ENCODE measurements around the gene TRIM50.
A peak's percentile ranks its signal among the peaks of the same experiment; 100 is the strongest.
"Not testable (repeated sequence)": the region's sequence is repeated elsewhere in the genome, so short reads cannot be mapped to it uniquely, and the experiment has no call there.

TRIM50 gene

GRCh38 chr7:73312831-73313520 is 14.9 kb downstream of the TRIM50 start:
- Mint-ChIP-seq H3K36me3 (ENCODE audit: low read depth) (peaks cover 4% of the 10 kb centered on the region), H3K27ac (no peak overlapping the region), H3K9me3 (no peaks in the 10 kb centered on the region), H3K4me1 (peaks cover 15% of the 10 kb centered on the region), H3K27me3 (no peaks in the 10 kb centered on the region), H3K4me3 (no peak overlapping the region)
- no peak for ATAC-seq
- DNase-seq = no peak

- not testable (repeated sequence) for H3K27ac Mint-ChIP-seq, ATAC-seq
- H3K36me3 Mint-ChIP-seq (ENCODE audit: low read depth) = peaks cover 15% of the 10 kb centered on the region
Measured at GRCh38 chr7:73311421-73311820, 16.5 kb downstream of the TRIM50 start.

GRCh38 chr7:73308665-73309214 is 19.1 kb downstream of the TRIM50 start, which contains the start of gene NSUN5:
TSS of gene NSUN5 (minus strand) at chr7:73308826. CDS start at chr7:73308790, 36 bp downstream.
- H3K27me3 Mint-ChIP-seq = no peaks in the 10 kb centered on the region
- H3K27ac Mint-ChIP-seq = peak within 1 kb of the TSS; percentile 95
- H3K4me1 Mint-ChIP-seq = peaks cover 34% of the 10 kb centered on the region
- ATAC-seq (peak; percentile 94), DNase-seq (peak; percentile 90)
- peaks cover 23% of the 10 kb centered on the region for H3K36me3 Mint-ChIP-seq (ENCODE audit: low read depth)
- H3K9me3 Mint-ChIP-seq = no peaks in the 10 kb centered on the region
- peak within 1 kb of the TSS; percentile 95 for H3K4me3 Mint-ChIP-seq

More at GRCh38 chr7:73311421-73311820, 16.5 kb downstream of the TRIM50 start:
- not testable (repeated sequence) for H3K27me3 Mint-ChIP-seq, H3K4me3 Mint-ChIP-seq, H3K9me3 Mint-ChIP-seq, DNase-seq
- peaks cover 29% of the 10 kb centered on the region for H3K4me1 Mint-ChIP-seq

- H3K4me3 Mint-ChIP-seq = peak overlapping the region; percentile 95
- DNase-seq (no peak), ATAC-seq (peak; percentile 42)
- peak overlapping the region; percentile 95 for H3K27ac Mint-ChIP-seq
- H3K4me1 Mint-ChIP-seq = peaks cover 34% of the 10 kb centered on the region
- H3K9me3 Mint-ChIP-seq = no peaks in the 10 kb centered on the region
- H3K36me3 Mint-ChIP-seq (ENCODE audit: low read depth) = peaks cover 23% of the 10 kb centered on the region
- no peaks in the 10 kb centered on the region for H3K27me3 Mint-ChIP-seq
Measured at GRCh38 chr7:73308074-73308664, 19.7 kb downstream of the TRIM50 start.

- Mint-ChIP-seq H3K4me1 (peaks cover 34% of the 10 kb centered on the region), H3K4me3 (peak overlapping the region; percentile 95), H3K27me3 (no peaks in the 10 kb centered on the region), H3K9me3 (no peaks in the 10 kb centered on the region), H3K27ac (peak overlapping the region; percentile 95), H3K36me3 (ENCODE audit: low read depth) (peaks cover 26% of the 10 kb centered on the region)
- DNase-seq (no peak), ATAC-seq (no peak)
Measured at GRCh38 chr7:73307436-73307835, 20.4 kb downstream of the TRIM50 start.

DNA sequence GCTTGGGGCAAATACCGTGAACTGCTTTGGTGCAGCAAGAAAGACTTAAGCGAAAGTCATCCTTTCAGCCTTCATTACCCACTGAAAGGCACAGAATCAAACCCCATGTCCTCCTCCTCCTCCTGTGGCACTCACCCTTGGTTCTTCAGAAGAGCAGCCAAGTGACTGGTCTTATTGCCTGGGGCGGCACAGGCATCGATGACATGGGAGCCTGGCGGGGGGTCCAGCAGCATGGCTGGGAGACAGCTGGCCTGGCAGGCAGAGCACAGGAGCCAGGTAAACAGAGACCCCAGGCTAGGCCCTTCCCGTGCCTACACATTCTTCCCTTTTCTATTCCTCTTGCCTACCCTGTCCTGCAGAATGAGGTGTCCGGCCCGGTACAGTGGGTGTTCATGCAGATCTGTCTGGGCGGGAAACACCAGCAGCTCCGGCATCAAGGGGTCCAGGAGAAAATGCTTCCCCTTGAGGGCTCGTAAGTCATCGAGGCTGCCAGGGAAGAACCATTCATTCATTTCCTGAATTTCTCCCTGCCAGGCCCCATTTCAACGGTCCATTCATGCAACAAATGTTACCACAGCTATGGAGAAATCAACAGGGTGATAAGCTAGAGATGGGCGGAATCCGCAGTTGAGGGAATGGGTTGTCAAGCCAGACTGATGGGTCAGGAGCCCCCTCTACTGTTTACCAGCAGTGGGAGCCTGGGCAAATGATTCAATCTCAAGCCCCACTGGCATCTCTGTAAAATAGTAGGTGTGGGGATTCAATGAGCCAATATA is 23.1 kb downstream of the TRIM50 start:
- peaks cover 34% of the 10 kb centered on the region for H3K4me1 Mint-ChIP-seq
- not testable (repeated sequence) for H3K27me3 Mint-ChIP-seq, H3K4me3 Mint-ChIP-seq, DNase-seq, H3K9me3 Mint-ChIP-seq, H3K27ac Mint-ChIP-seq, ATAC-seq
- H3K36me3 Mint-ChIP-seq (ENCODE audit: low read depth) = peaks cover 26% of the 10 kb centered on the region

- peaks cover 26% of the 10 kb centered on the region for H3K36me3 Mint-ChIP-seq (ENCODE audit: low read depth)
- ATAC-seq (no peak), DNase-seq (no peak)
- no peaks in the 10 kb centered on the region for H3K9me3 Mint-ChIP-seq
- H3K4me3 Mint-ChIP-seq = no peak overlapping the region
- H3K27ac Mint-ChIP-seq = no peak overlapping the region
- H3K4me1 Mint-ChIP-seq = peaks cover 27% of the 10 kb centered on the region
- no peaks in the 10 kb centered on the region for H3K27me3 Mint-ChIP-seq
Measured at GRCh38 chr7:73304071-73304470, 23.8 kb downstream of the TRIM50 start.

DNA sequence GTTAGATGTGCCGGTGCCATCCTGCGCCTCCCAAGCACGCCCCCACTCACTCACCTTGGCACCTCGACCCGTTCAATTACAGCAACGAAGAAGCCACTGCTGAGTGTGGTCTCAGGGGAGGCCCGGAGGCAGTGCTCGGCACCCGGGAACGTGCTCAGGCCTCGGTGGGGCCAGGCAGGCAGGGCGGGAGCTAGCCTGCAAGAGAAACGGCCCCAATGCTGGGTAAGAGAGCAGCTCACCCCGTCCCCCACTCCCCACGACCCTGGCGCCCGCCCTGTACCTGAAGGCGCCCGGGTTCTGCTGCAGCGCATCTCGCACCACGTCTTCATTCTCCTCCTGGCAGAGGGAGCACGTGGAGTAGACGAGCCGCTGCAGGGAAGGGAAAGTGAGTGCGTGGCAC is 24.3 kb downstream of the TRIM50 start:
- H3K36me3 Mint-ChIP-seq (ENCODE audit: low read depth) = peaks cover 25% of the 10 kb centered on the region
- ATAC-seq (no peak), DNase-seq (no peak)
- H3K27ac Mint-ChIP-seq = no peak overlapping the region
- peaks cover 21% of the 10 kb centered on the region for H3K4me1 Mint-ChIP-seq
- no peaks in the 10 kb centered on the region for H3K9me3 Mint-ChIP-seq
- H3K27me3 Mint-ChIP-seq = no peaks in the 10 kb centered on the region
- no peak overlapping the region for H3K4me3 Mint-ChIP-seq

GRCh38 chr7:73302846-73303245 is 25.0 kb downstream of the TRIM50 start:
- not testable (repeated sequence) for ATAC-seq

GRCh38 chr7:73301108-73301507 is 26.8 kb downstream of the TRIM50 start:
- not testable (repeated sequence) for H3K9me3 Mint-ChIP-seq; H3K27me3 Mint-ChIP-seq; H3K4me1 Mint-ChIP-seq; H3K4me3 Mint-ChIP-seq; H3K36me3 Mint-ChIP-seq (ENCODE audit: low read depth); H3K27ac Mint-ChIP-seq; DNase-seq; ATAC-seq

More at GRCh38 chr7:73302846-73303245, 25.0 kb downstream of the TRIM50 start:
- H3K4me3 Mint-ChIP-seq, H3K27ac Mint-ChIP-seq, H3K9me3 Mint-ChIP-seq, H3K27me3 Mint-ChIP-seq, DNase-seq: not testable (repeated sequence)
- H3K36me3 Mint-ChIP-seq (ENCODE audit: low read depth) = peaks cover 22% of the 10 kb centered on the region
- peaks cover 17% of the 10 kb centered on the region for H3K4me1 Mint-ChIP-seq

GRCh38 chr7:73299812-73300211 is 28.1 kb downstream of the TRIM50 start:
- H3K4me3 Mint-ChIP-seq; H3K27ac Mint-ChIP-seq; H3K36me3 Mint-ChIP-seq (ENCODE audit: low read depth); H3K9me3 Mint-ChIP-seq; H3K27me3 Mint-ChIP-seq; ATAC-seq; DNase-seq; H3K4me1 Mint-ChIP-seq: not testable (repeated sequence)

DNA sequence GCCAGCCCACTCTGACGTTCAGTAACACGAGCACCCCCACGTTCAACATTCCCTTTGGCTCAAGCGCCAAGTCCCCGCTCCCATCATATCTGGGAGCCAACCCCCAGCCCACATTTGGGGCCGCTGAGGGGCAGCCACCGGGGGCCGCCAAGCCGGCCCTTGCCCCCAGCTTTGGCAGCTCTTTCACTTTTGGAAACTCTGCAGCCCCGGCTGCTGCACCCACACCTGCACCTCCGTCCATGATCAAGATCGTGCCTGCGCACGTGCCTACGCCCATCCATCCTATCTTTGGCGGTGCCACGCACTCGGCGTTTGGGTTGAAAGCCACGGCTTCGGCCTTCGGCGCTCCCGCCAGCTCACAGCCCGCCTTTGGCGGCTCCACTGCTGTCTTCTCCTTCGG is 30.2 kb downstream of the TRIM50 start:
- not testable (repeated sequence) for H3K4me1 Mint-ChIP-seq; H3K27ac Mint-ChIP-seq; H3K4me3 Mint-ChIP-seq; H3K27me3 Mint-ChIP-seq; DNase-seq; H3K36me3 Mint-ChIP-seq (ENCODE audit: low read depth); ATAC-seq; H3K9me3 Mint-ChIP-seq

- H3K27ac Mint-ChIP-seq; H3K4me3 Mint-ChIP-seq; H3K36me3 Mint-ChIP-seq (ENCODE audit: low read depth); H3K4me1 Mint-ChIP-seq; DNase-seq; ATAC-seq; H3K27me3 Mint-ChIP-seq; H3K9me3 Mint-ChIP-seq: not testable (repeated sequence)
Measured at GRCh38 chr7:73297235-73297634, 30.6 kb downstream of the TRIM50 start.

- not testable (repeated sequence) for DNase-seq; H3K4me3 Mint-ChIP-seq; ATAC-seq; H3K36me3 Mint-ChIP-seq (ENCODE audit: low read depth); H3K27me3 Mint-ChIP-seq; H3K9me3 Mint-ChIP-seq; H3K4me1 Mint-ChIP-seq; H3K27ac Mint-ChIP-seq
Measured at GRCh38 chr7:73277210-73277609, 50.7 kb downstream of the TRIM50 start.
